ENCODE measurements around the gene C1S.
A peak's percentile ranks its signal among the peaks of the same experiment; 100 is the strongest.
"Not testable (repeated sequence)": the region's sequence is repeated elsewhere in the genome, so short reads cannot be mapped to it uniquely, and the experiment has no call there.

Gene C1S

DNA sequence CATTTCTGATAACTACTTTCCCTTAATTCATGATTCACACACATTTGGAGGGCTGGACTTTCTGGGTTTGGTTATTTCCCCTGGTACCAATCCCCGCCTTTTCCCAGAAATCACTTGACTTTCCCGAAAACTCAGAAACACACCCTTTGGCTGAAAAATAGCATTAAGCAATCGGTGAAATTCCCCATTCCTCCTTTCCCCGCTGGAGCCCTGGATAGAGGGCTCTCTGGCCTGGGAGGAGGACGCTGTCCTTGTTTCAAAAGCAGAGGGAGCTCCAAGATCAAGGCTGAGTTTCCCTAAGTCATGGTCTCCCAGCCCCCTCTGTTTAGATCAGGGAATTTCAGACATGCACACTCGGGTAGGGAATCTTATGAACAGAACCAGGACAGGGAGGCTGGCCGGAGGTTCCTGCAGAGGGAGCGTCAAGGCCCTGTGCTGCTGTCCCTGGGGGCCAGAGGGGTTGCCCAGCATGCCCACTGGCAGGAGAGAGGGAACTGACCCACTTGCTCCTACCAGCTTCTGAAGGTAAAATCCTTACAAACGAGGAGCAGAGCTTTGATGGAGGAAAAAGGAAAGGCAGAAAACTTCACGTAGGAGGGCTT lies at the start of gene C1S:
C1S (plus strand) TSS at position 366 of the 602 bp plus-strand sequence. CDS start 1,195 bp downstream, outside the sequence.
- DNase-seq (ENCODE audit: low read depth in 2 of 2) = no peak

DNA sequence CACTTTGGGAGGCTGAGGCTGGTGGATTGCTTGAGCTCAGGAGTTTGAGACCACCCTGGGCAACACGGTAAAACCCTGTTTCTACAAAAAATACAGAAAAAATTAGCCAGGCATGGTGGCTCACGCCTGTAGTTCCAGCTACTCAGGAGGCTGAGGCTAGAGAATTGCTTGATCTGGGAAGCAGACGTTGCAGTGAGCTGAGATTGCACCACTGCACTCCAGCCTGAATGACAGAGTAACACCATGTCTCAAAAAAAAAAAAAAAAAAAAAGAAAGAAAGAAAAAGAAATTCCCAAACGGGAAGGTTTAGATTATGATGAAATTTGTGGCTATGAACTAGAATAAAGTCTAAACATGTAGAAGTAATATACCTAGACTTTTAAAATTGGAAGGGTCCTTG lies 49.1 kb upstream of the C1S start:
- not testable (repeated sequence) for DNase-seq (ENCODE audit: low read depth in 2 of 2)

DNA sequence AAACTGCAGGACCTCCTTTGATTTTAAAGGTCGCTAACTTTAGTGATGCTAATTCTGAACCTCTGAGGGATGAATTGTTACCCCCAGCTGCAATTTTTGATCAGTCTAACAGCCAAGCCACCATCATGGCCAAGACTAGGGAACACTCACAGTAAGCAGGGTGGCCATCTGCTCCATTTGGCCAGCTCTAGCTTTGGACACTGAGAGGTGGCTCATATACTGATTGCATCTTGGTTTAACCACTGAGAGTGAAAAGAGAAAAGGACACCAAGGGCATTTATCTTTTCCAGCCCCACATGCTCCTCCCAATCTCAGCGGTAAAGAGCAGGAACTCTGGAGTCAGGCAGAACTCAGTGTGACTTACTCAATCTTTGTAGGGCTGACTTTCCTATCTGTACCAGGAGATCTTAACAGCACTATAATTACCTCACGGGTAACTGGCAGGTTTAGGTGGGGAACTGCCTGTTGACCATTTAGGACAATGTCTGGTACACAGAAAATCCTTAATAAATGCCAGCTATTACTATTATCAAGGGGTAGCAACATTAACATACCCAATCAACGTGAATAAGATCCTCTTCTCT lies 48.4 kb upstream of the C1S start:
- no peak for DNase-seq (ENCODE audit: low read depth in 2 of 2)

DNA sequence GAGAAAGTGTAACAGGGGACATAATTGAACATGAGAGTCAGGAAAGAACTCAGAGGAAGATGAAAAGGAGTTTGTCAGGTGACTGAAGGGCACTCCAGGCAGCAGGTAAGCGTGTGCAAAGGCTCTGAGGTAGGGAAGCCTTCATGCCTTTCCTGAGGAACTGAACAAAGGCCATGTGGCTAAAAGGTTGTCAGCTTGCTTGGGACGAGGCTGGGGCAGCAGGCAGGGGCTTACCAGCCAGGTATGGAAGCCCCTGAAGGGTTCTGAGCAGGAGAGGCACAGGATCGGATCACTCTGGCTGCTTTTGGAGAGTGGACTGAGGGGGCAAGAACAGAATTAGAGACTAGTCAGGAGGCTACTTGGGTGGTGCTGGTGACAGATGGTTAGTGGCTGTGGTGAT lies 47.4 kb upstream of the C1S start:
- DNase-seq (ENCODE audit: low read depth in 2 of 2) = no peak

DNA sequence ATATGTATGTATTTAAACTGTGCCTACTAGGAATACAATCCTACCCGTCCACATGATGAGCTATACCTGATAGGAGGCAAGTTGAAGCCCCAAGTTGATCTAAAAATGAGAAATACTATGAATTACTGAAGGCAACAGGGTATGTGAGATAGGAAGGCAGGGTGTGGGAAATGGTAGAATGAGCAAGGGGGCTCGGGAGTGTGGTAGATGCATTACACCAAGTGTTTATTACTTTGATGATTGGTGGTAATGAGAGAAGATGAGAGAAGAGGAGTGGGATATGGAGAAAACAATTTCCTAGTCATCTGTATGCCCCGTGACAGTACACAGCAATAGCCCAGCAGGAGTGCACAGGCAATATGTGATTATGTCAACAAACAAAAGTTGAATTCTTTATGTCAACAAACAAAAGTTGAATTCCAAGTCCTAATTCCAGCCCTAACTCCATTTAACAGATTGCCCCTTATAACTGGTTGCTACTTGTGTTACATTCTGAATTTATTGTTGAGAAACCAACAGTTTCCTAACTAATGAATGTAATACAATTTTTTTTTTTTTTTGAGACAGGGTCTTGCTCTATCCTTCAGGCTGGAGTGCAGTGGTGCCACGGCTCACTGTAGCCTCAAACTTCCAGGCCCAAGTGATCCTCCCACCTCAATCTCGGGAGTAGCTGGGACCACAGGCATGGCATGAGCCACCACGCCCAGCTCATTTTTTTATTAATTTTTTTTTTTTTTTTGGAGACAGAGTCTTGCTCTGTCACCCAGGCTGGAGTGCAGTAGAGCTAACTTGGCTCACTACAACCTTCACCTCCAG lies 44.8 kb upstream of the C1S start:
- no peak for DNase-seq (ENCODE audit: low read depth in 2 of 2)

DNA sequence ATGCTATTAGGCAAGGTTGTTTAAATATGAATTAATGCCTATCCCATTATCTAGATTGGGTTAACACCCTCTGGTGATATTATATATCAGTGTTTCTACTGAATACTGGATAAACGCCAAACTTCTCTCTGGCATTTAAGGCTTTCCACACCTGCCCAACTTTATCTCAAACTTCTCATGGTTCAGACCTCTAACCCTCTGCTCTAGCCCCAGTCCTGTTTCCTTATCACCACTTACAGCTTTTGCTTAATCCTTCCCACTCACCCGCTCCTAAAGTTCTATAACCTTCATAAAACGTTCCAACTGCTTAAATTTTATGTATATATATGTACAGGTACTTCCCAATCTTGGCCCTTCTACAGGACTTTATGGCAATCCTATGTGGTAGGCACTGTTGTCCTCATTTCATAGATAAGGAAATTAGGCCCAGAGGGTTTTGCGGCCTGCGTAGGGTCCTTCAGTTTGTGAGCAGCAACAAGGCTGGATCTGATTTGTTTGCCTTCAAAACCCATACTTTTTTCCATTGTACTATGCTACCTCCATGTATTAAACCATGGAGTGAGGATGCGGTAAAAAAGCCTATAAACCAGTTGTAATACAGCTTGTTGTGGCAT lies 43.5 kb upstream of the C1S start:
- no peak for DNase-seq (ENCODE audit: low read depth in 2 of 2)

DNA sequence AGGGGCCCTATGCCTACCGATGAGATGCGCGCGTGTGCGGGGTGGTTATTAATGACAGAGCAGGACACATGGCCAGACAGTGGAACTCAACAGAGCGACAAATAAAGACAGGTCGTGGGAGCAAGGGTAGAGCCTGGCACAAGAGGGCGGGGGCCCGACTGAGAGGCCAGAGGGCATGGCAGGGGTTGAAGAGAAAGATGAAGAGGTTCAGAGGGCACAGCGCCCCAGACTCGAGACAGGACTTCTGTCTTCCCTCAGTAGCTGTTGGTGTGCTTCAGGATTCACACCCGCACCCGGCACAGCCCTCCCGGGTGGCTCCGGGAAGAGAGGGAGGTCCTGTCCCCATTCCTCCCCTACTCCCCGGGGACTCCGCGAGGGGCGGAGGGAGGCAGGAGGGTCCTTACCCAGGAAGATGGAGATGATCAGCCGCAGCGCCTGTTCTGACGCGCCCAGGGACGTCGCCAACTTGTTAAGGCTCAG lies 42.6 kb upstream of the C1S start:
- DNase-seq (ENCODE audit: low read depth in 2 of 2) = peak in 1 of 2 donors; percentile 8

DNA sequence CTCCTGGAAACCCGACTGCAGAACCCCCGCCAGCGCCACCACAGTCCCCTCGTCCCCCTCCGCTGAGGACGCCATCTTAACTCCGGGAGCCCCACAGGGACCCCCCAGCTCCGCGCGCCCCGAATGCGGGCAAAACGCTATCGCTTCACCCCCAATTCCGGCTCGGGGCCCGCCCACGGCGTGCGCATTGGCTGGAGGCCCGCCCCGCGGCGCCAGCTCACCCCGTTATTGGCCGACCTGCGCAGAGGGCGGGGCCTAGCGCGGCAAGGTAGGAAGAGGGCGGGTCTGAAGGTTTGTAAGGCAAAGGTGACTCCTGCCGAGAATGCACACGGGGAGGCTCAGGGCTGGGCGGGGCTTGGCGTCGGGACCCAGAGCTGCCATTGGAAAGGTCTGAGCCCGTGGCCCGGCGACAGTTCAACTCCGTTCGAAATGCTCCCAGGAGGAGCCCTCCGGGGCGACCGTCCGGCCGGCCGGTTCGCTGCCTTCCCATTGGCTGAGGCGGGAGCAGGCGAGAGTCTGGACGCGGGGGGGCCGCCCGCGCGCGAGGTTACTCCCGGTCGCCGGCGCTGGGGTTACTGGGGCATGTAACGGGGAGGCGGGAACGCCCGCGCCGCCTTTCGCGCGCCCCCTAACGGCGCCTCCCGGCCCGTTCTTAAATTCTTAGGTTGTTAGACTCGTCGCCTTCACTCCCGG lies 42.0 kb upstream of the C1S start, which contains the start of gene LPCAT3:
LPCAT3 (minus strand) TSS at position 127 of the 693 bp plus-strand sequence; CDS start at position 75, 52 bp downstream.
- peak; percentile 93 to 94 for DNase-seq (ENCODE audit: low read depth in 2 of 2)

DNA sequence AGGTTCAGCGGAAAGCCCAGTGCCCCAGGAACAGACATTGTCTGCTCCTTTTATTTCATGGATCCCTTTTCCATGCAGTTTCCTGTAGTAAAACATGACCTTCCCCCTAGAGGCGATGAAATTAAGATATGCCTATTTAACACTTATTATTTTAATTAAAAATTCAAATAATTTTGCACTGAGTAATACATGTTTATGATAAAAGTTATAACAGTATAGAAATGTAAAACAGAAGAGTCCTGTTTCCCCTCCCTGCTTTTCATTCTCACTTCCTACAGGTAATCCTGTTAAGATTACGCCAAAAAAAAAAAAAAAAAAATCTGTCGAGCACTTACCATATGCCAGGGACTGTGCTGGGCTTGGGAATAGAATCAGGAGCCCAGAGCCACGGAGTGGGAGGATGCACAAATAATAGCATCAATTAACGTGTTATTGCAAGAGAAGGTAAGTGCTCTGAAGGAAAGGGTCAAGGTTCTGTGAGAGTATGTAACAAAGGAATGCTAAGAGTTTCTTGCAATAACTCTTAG lies 41.4 kb upstream of the C1S start:
- no peak for DNase-seq (ENCODE audit: low read depth in 2 of 2)

DNA sequence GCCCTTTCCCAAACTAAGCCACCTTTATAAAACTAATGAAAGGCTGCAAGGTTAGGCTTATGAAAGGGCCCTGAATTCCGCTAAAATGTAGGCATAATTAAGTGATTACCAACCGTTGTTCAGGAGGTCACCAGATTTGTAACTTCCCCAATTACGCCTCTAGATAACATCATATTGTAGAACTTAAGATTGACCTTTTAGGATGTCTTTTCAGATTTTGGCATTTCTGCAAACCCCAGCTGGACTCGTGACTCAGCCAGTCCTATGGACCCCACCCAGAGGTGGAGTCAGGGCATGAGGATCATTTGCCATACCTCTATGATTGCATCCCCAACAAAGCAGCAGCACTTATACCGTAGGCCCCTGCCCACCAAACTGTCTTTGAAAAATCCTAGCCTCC lies 38.6 kb upstream of the C1S start:
- no peak for DNase-seq (ENCODE audit: low read depth in 2 of 2)

DNA sequence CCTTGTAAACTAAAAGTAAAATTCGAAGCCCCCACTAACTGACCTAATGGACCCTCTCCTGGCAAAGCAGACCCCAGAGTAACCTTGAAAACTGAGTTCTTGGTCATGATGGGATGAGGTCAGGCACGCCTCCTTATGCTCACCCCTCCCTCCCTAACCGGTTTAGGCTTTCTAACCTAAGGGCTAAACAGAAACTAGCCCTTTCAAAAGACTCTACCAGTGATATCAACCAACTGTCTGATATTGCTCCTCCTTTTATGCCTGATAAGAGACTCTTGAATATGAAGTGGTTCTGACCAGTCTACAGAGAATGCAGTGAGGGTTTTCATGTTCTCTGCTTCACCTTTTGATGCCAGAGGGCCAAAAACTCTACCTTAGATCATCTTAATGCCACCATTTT lies 37.4 kb upstream of the C1S start:
- DNase-seq (ENCODE audit: low read depth in 2 of 2) = no peak

DNA sequence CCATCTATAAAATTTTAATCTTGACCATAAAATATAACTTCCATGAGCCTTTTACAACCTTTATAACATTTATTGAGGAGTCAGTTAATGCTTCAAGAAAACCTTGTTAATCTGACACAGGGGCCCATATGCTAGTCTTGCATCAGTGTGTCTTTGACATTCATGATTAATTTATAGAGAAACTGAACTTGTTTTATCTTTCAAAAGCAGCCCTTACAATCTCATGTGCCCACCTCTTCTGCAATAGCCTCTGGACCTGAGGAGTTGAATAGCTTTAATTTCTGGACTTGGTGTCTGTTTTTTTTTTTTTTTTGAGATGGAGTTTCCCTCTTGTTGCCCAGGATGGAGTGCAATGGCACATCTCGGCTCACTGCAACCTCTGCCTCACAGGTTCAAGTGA lies 33.7 kb upstream of the C1S start:
- no peak for DNase-seq (ENCODE audit: low read depth in 2 of 2)

DNA sequence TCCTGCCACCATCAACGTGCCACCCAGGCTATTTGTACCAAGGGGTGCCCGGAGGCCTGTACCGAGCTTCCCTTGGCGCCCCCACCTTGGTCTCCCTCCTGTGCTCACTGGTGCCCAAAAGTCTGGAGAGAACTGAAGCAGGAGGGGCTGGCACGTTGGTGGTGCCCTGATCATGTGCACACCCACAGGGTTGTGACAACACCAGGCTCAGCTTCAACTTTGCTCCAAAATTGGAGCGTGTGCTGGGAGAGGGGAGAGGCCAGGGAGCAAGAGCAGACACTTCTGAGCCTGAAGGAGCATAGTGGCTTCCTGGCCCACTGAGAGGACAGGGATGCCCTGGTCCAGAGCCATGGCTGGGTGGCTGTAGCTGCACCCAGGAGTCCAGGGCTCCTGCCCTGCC lies 29.2 kb upstream of the C1S start:
- no peak for DNase-seq (ENCODE audit: low read depth in 2 of 2)

DNA sequence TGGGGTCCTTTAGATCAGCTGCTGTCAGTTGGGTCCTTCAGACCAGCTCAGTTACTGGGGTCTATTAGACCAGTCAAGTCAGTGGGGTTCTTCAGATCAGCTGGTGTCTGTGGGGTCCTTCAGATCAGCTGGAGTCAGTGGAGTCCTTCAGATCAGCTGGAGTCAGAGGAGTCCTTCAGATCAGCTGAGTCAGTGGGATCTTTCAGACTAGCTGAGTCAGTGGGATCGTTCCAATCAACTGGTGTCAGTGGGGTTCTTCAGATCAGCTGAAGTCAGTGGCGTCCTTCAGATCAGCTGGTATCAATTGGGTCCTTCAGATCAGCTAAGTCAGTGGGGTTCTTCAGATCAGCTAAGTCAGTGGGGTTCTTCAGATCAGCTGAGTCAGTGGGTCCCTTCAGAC lies 27.5 kb upstream of the C1S start:
- DNase-seq (ENCODE audit: low read depth in 2 of 2) = no peak

DNA sequence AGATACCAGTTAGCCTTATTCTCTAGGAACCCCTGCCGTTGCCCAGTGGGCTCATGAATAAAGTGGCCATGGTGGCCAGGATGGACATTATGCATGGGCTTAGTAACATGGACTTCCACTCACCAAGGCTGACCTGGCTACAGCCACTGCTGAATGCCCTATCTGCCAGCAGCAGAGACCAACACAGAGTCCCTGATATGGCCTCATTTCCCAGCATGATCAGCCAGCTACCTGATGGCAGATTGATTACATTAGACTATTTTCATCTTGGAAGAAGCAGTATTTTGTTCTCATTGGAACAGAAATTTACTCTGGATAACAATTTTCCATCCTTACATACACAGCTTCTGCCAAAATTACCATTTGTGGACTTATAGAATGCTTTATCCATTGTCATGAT lies 26.1 kb upstream of the C1S start:
- no peak for DNase-seq (ENCODE audit: low read depth in 2 of 2)

DNA sequence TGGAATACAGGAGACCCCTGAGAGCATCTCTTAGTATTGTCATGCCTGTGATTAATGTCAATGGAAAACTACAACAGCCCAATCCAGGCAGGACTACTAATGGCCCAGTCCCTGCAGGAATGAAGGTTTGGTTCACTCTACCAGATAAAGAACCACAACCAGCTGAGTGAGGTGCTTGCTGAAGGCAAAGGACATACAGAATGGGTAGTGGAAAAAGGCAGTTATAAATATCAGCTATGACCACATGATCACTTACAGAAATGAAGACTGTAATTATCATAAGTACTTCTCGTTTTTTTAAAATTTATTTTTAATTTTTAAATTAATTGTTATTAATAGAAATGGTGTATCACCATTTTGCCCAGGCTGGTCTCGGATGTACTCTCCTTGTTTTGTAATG lies 25.1 kb upstream of the C1S start:
- no peak for DNase-seq (ENCODE audit: low read depth in 2 of 2)

DNA sequence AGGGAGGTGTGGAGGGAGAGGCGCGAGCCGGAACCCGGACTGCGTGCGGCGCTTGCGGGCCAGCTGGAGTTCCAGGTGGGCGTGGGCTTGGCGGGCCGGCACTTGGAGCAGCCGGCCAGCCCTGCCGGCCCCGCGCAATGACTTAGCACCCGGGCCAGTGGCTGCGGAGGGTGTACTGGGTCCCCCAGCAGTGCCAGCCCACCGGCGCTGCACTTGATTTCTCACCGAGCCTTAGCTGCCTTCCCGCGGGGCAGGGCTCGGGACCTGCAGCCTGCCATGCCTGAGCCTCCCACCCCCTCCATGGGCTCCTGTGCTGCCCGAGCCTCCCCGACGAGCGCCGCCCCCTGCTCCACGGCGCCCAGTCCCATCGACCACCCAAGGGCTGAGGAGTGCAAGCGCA lies 23.1 kb upstream of the C1S start:
- not testable (repeated sequence) for DNase-seq (ENCODE audit: low read depth in 2 of 2)

DNA sequence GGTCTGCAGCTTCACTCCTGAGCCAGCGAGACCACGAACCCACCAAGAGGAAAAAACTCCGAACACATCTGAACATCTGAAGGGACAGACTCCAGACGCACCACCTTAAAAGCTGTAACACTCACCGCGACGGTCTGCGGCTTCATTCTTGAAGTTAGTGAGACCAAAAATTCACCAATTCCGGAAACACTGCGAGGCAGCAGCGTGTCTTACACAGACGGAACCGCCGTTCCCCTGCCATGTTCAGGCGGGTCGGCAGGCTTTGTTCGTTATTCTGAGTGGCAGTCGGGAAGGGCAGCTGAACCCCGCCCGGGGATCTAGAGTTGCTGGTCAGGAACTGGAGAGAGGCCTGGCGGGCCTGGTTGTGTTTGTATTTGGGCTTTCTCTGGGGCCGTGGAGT lies 21.9 kb upstream of the C1S start:
- no peak for DNase-seq (ENCODE audit: low read depth in 2 of 2)

DNA sequence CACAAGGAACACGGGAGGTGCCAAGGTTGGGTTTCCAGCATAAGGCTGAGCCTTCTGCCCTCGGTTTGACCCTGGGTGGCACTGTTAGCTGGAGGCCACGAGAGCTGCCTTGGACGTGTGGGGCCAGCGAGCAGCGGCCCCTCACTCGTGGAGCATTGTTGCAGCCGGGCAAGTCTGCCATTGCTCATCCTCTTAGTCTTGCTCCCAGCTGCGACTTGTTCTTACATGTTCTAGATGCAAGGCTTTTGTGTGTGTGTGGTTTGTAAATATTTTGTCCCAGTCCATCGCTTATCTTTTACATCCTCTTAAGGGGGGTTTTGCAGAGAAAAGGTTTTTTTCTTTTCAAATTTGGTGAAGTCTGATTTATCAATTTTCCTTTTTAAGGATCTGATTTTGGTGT lies 21.1 kb upstream of the C1S start:
- DNase-seq (ENCODE audit: low read depth in 2 of 2) = no peak

DNA sequence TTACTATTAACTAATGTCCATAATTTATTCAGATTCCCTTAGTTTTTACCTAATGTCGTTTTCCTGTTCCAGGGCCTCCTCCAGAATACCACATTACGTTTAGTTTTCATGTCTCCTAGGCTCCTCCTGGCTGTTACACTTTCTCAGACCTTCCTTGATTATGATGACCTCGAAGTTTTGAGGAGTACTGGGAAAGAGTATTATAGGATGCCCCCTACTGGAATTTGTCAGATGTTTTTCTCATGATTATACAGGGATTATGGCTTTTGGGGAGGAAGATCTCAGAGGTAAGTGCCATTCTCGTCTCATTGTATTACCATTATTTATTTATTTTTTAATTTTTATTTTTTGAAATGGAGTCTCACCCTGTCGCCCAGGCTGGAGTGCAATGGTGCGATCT lies 17.7 kb upstream of the C1S start:
- no peak for DNase-seq (ENCODE audit: low read depth in 2 of 2)

DNA sequence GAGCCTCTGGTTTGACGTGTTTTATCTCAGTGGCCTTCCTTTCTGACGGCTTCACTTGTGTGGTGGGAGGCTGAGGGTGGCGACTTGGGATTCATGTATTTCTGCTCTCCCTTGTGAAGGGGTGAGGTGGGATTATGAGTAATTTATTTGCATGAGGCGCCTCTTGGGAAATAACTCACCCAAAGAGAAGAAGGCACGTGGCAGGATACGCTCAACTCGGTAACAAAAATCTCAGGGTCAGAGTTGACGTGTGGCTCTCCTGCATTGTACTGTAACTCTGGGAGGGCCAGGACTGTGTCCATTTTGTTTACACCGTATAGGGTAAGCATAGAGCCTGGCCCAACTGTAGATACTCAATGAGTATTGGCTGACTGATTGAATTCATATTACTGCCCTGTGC lies 14.6 kb upstream of the C1S start:
- DNase-seq (ENCODE audit: low read depth in 2 of 2) = no peak
